Vagina (tissue), 2 donors: Measurements from ENCODE around the gene HOXA6.

Experiments
- POLR2AphosphoS5 ChIP-seq, 2 donors: sonication (generic); formaldehyde crosslinking; IDR thresholded peaks; one replicate each; pipeline ENCODE4 v1.9.0; 2017; ENCODE audit warnings: antibody characterized with exemption in 2 of 2, mild to moderate bottlenecking in 2 of 2, low read depth in 1 of 2; ENCODE audit not compliant: insufficient read depth in 1 of 2
- TF ChIP-seq, protein P1 (sequence below), 3 experiments: fragments of 450-650 bp in 2 of 3; fragments of 200-600 bp in 1 of 3; sonication (generic) in 1 of 3; IDR thresholded peaks; one replicate each; pipeline ENCODE4 v1.5.1; 2017 to 2019; ENCODE audit warnings: antibody characterized with exemption in 3 of 3, mild to moderate bottlenecking in 2 of 3, moderate library complexity in 2 of 3

DNA sequence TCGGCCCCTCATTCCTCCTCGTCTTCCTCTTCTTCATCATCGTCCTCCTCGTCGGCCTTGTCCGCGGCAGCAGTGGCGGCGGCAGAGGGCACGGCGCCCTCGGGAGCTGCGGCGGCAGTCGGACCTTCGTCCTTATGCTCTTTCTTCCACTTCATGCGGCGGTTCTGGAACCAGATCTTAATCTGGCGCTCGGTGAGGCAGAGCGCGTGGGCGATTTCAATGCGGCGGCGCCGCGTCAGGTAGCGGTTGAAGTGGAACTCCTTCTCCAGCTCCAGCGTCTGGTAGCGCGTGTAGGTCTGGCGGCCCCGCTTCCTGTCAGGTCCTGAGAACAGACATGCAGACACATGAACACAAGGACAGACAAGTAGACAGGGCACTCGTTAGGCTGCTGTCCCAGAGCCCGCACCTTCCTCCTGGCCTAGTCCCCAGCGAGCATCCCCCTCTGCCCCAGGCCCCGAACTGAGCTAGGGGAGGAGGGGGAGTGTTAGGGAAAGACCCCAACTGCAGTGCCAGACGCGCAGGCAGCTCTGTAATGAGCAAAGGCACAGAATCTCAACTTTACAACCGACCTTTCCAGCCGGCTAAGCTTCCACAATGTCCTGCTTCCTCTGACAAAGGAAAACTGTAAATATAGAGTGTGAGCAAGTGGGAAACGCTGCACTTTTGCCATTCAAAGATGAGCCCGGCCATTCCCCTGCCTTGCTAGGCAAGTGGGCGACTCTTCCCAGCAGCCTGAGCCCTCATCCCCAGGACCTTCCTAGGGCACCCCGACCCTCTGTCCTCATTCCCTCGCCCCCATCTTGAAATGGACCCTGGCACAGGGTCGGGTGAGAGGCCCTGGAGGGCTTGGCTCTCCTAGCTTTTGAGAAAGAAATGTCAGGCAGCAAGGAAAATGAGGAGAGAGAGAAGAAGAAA is 7.6 kb upstream of the HOXA6 start:
- TF ChIP-seq POLR2AphosphoS5 (IDR thresholded peaks at IDR 0.05; ENCODE audit: insufficient read depth in 1 of 2, low read depth in 1 of 2) = no peak
- TF ChIP-seq, protein P1, sequence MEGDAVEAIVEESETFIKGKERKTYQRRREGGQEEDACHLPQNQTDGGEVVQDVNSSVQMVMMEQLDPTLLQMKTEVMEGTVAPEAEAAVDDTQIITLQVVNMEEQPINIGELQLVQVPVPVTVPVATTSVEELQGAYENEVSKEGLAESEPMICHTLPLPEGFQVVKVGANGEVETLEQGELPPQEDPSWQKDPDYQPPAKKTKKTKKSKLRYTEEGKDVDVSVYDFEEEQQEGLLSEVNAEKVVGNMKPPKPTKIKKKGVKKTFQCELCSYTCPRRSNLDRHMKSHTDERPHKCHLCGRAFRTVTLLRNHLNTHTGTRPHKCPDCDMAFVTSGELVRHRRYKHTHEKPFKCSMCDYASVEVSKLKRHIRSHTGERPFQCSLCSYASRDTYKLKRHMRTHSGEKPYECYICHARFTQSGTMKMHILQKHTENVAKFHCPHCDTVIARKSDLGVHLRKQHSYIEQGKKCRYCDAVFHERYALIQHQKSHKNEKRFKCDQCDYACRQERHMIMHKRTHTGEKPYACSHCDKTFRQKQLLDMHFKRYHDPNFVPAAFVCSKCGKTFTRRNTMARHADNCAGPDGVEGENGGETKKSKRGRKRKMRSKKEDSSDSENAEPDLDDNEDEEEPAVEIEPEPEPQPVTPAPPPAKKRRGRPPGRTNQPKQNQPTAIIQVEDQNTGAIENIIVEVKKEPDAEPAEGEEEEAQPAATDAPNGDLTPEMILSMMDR (IDR thresholded peaks at IDR 0.05) = no peak
